GM18907 (cell line): ENCODE data around the gene CENPP.

Experiments
- ATAC-seq: cut with Tn5 transposase; IDR thresholded peaks from one replicate; pipeline ENCODE4 v1.9.1; 2021; ENCODE audit warnings: mild to moderate bottlenecking, moderate library complexity; ENCODE audit not compliant: unreplicated experiment

The CENPP gene

GRCh38 chr9:92474587-92474986 is 148.8 kb downstream of the CENPP start:
- no peak for ATAC-seq

- ATAC-seq = peak; percentile 72
Measured at GRCh38 chr9:92476962-92477361, 151.2 kb downstream of the CENPP start.

GRCh38 chr9:92478783-92479182 is 153.0 kb downstream of the CENPP start:
- ATAC-seq = no peak

GRCh38 chr9:92479346-92479745 is 153.6 kb downstream of the CENPP start:
- ATAC-seq = no peak

- no peak for ATAC-seq
Measured at GRCh38 chr9:92480291-92480771, 154.6 kb downstream of the CENPP start.

GRCh38 chr9:92480986-92481633 is 155.4 kb downstream of the CENPP start:
- peak; percentile 46 for ATAC-seq

GRCh38 chr9:92482329-92482728 is 156.6 kb downstream of the CENPP start, which contains the start of gene ASPN:
Gene ASPN (minus strand): TSS chr9:92482506.
- ATAC-seq = no peak

GRCh38 chr9:92482805-92483204 is 157.1 kb downstream of the CENPP start:
- no peak for ATAC-seq

GRCh38 chr9:92483627-92484545 is 158.1 kb downstream of the CENPP start:
- no peak for ATAC-seq

GRCh38 chr9:92484563-92484962 is 158.8 kb downstream of the CENPP start:
- ATAC-seq = no peak

- no peak for ATAC-seq
Measured at GRCh38 chr9:92486371-92486770, 160.6 kb downstream of the CENPP start.

GRCh38 chr9:92488681-92489550 is 163.2 kb downstream of the CENPP start:
- ATAC-seq = no peak

GRCh38 chr9:92492781-92493401 is 167.1 kb downstream of the CENPP start:
- no peak for ATAC-seq

GRCh38 chr9:92493749-92494387 is 168.1 kb downstream of the CENPP start:
- ATAC-seq = no peak

- ATAC-seq = no peak
Measured at GRCh38 chr9:92494856-92495255, 169.1 kb downstream of the CENPP start.

GRCh38 chr9:92496396-92497176 is 170.8 kb downstream of the CENPP start:
- ATAC-seq = no peak

GRCh38 chr9:92499701-92500100 is 173.9 kb downstream of the CENPP start:
- ATAC-seq = no peak

- no peak for ATAC-seq
Measured at GRCh38 chr9:92500725-92501124, 175.0 kb downstream of the CENPP start.

GRCh38 chr9:92501671-92502393 is 176.1 kb downstream of the CENPP start:
- no peak for ATAC-seq
